Calu3 (cell line): Measurements from ENCODE around the gene SNX27. TPM values are rescaled to one million over a fixed set of nuclear protein-coding genes. Genes with fewer than 3 reads are reported as not detected.

ENCODE experiments used
- BruUV-seq: library from RNA; stranded (reverse); fragments of 400-500 nt; replicated peaks from 2 replicates; lab custom pipeline; 2021; lab: Mats Ljungman, UMichigan
- CTCF ChIA-PET: fragments of 300-600 bp; sonication (Branson Sonifier 250); formaldehyde crosslinking; loops from one replicate; lab custom pipeline; 2022; ENCODE audit warnings: antibody characterized with exemption; lab: Charles Lee
- DNase-seq: peaks from one replicate; pipeline ENCODE4 v3.0.0; 2022
- H3K27ac Mint-ChIP-seq: one replicate; pipeline ENCODE4 v1.8.0; 2022; ENCODE audit warnings: mixed read lengths; ENCODE audit not compliant: unreplicated experiment
- H3K27me3 Mint-ChIP-seq: one replicate; pipeline ENCODE4 v1.8.0; 2022; ENCODE audit warnings: mixed read lengths; ENCODE audit not compliant: unreplicated experiment
- H3K36me3 Mint-ChIP-seq: one replicate; pipeline ENCODE4 v1.8.0; 2022; ENCODE audit warnings: mild to moderate bottlenecking, moderate library complexity, mixed read lengths; ENCODE audit not compliant: insufficient read depth, unreplicated experiment
- H3K4me1 Mint-ChIP-seq: one replicate; pipeline ENCODE4 v1.8.0; 2022; ENCODE audit warnings: mild to moderate bottlenecking, low read depth, mixed read lengths; ENCODE audit not compliant: unreplicated experiment
- H3K4me3 Mint-ChIP-seq: one replicate; pipeline ENCODE4 v1.8.0; 2022; ENCODE audit warnings: mild to moderate bottlenecking, low read depth, moderate library complexity, mixed read lengths; ENCODE audit not compliant: unreplicated experiment
- H3K9me3 Mint-ChIP-seq: one replicate; pipeline ENCODE4 v1.8.0; 2022; ENCODE audit warnings: low read depth, mixed read lengths; ENCODE audit not compliant: unreplicated experiment
- CTCF ChIP-seq: fragments of 200-600 bp; IDR thresholded peaks from one replicate; pipeline ENCODE4 v1.8.0; 2022; ENCODE audit warnings: antibody characterized with exemption; ENCODE audit not compliant: unreplicated experiment
- intact Hi-C: fragments of 100-400 bp; cut with micrococcal nuclease; formaldehyde crosslinking; loops from one replicate; pipeline ENCODE4 v1.10.0; 2022; ENCODE audit not compliant: unreplicated experiment
- total RNA-seq: library from RNA; stranded (reverse); gene quantifications from 2 replicates; pipeline ENCODE4 v1.2.3, GENCODE V29; 2022

SNX27 gene
- total RNA-seq, 1 experiment from 2014 or later = 57.1 TPM

GRCh38 chr1:151723726-151724370, 112.0 kb downstream of the SNX27 start:
- TF ChIP-seq CTCF = no peak
- Mint-ChIP-seq H3K4me1 (peaks cover 29% of the 10 kb centered on the region), H3K36me3 (peaks cover 5% of the 10 kb centered on the region), H3K4me3 (no peak overlapping the region), H3K27me3 (peaks cover 30% of the 10 kb centered on the region), H3K9me3 (no peaks in the 10 kb centered on the region), H3K27ac (no peak overlapping the region)
- DNase-seq = no peak
- CTCF ChIA-PET = no interaction called here
- no TSS peak for BruUV-seq
- intact Hi-C loops = no loop called here

GRCh38 chr1:151728151-151729054, 116.6 kb downstream of the SNX27 start:
- no peaks in the 10 kb centered on the region for H3K27me3 Mint-ChIP-seq
- no peak for TF ChIP-seq CTCF
- no TSS peak for BruUV-seq
- CTCF ChIA-PET = interaction anchor here (0.9 to 2.3 kb wide), 4 partner anchors 11 to 131 kb away, joined by 3 to 5 read pairs (median 4); no protein-coding TSS in a partner anchor
- no peak for DNase-seq
- H3K4me3 Mint-ChIP-seq = no peak overlapping the region
- peaks cover 42% of the 10 kb centered on the region for H3K4me1 Mint-ChIP-seq
- H3K27ac Mint-ChIP-seq = peak overlapping the region; percentile 57
- peaks cover 10% of the 10 kb centered on the region for H3K36me3 Mint-ChIP-seq
- peaks cover 2% of the 10 kb centered on the region for H3K9me3 Mint-ChIP-seq
- intact Hi-C loops = no loop called here

DNA sequence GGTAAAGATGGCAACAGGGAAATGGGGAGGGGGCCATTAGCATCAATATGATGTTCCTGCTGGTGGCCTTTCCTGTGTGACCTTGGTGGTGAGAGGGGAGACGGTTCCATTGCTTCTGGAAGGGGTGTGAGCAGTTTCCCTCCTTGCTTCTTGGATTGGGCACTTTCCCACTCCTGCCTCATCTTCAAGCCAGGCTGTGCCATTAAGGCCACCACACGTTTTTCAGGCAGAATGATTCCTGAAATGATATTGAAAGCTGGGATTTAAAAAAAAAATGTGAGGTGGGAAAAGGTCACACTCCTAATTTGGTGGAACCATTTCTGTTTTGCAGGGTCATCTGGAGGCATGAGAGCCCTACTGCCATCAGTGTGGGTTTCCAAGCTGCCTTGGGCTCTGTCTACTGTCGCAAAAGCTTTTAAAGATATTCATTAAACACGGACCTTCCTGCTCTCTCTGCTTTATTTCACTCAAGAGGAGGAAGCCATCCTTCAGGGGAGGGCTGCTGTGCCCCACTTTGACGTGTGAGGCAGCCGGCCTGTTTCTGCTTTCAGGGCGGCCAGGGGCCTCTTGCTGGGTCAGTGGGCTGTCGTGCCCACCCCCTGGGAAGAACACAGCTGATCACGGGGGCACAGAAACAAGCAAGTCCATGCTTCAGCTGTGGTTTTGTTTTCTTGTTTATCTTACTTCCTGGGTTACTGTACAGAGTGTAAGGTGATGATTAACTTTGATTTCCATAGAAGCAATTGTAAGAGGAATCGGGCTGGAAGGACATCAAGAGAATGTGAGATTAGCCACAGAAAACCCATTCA, 117.5 kb downstream of the SNX27 start:
- Mint-ChIP-seq H3K4me3 (peak overlapping the region; percentile 12), H3K27ac (peak overlapping the region; percentile 63), H3K27me3 (no peaks in the 10 kb centered on the region), H3K36me3 (peaks cover 10% of the 10 kb centered on the region), H3K4me1 (peaks cover 36% of the 10 kb centered on the region), H3K9me3 (peaks cover 2% of the 10 kb centered on the region)
- intact Hi-C loops = no loop called here
- TF ChIP-seq CTCF = no peak
- peak; percentile 25 for DNase-seq
- CTCF ChIA-PET = interaction anchor here (0.5 to 2.3 kb wide), 11 partner anchors 8 to 144 kb away, joined by 3 to 13 read pairs (median 4); partner anchors contain the start of gene RIIAD1
- no TSS peak for BruUV-seq

GRCh38 chr1:151729966-151730291, 118.1 kb downstream of the SNX27 start:
- Mint-ChIP-seq H3K9me3 (peaks cover 2% of the 10 kb centered on the region), H3K4me3 (no peak overlapping the region), H3K4me1 (peaks cover 39% of the 10 kb centered on the region), H3K36me3 (peaks cover 10% of the 10 kb centered on the region), H3K27me3 (no peaks in the 10 kb centered on the region), H3K27ac (peak overlapping the region; percentile 63)
- no peak for DNase-seq
- intact Hi-C loops = no loop called here
- TF ChIP-seq CTCF = no peak
- BruUV-seq = no TSS peak
- CTCF ChIA-PET = interaction anchor here (0.6 to 2.3 kb wide), 8 partner anchors 9 to 186 kb away, joined by 3 to 7 read pairs (median 4); partner anchors contain the start of gene RIIAD1
